ENCODE results near the gene ACOX3.
A peak's percentile ranks its signal among the peaks of the same experiment; 100 is the strongest.
"Not testable (repeated sequence)": the region's sequence is repeated elsewhere in the genome, so short reads cannot be mapped to it uniquely, and the experiment has no call there.

ACOX3 gene

GRCh38 chr4:8343262-8343966 is 97.1 kb downstream of the ACOX3 start:
- TF ChIP-seq, protein P1, sequence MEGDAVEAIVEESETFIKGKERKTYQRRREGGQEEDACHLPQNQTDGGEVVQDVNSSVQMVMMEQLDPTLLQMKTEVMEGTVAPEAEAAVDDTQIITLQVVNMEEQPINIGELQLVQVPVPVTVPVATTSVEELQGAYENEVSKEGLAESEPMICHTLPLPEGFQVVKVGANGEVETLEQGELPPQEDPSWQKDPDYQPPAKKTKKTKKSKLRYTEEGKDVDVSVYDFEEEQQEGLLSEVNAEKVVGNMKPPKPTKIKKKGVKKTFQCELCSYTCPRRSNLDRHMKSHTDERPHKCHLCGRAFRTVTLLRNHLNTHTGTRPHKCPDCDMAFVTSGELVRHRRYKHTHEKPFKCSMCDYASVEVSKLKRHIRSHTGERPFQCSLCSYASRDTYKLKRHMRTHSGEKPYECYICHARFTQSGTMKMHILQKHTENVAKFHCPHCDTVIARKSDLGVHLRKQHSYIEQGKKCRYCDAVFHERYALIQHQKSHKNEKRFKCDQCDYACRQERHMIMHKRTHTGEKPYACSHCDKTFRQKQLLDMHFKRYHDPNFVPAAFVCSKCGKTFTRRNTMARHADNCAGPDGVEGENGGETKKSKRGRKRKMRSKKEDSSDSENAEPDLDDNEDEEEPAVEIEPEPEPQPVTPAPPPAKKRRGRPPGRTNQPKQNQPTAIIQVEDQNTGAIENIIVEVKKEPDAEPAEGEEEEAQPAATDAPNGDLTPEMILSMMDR (IDR thresholded peaks at IDR 0.05; ENCODE audit: control insufficient read depth, insufficient read depth, low read depth, low read length, missing control alignments), result no peak
- DNase-seq (ENCODE audit: low read depth), result no peak

DNA sequence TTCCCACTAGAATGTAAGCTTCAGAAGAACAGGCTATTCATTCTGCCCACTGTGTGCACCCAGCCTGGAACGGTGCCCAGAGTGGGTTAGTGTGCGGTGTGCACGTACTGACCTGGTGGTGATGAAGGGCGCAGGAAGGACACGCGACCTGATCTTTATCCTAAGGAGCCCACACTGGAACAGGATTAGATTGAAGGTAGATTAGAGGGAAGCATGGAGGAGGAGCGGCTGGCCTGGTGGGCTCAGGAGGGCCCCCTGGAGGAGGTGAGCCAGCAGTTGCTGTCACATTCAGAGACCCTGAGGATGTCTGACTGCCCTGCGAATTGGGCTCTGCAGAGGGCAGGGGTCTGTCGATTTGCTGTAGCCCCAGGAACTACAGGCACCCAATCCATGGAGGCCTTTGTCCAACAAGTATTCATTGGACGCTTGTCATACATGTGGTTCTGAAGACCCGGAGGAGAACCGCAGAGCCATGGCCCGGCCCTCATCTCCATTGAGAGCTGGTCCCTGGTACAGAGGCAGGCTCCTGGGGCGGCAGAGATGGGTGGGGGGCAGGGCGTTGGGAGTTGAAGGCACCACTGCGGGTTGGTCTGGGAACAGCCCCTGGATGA is 97.8 kb downstream of the ACOX3 start:
- TF ChIP-seq, protein P1 (IDR thresholded peaks at IDR 0.05; ENCODE audit: control insufficient read depth, insufficient read depth, low read depth, low read length, missing control alignments), result peak; percentile 2
- no peak overlapping the region for H3K4me3 ChIP-seq (ENCODE audit: control insufficient read depth, low read depth, low read length)
- no peak for DNase-seq (ENCODE audit: low read depth)

More at GRCh38 chr4:8343262-8343966, 97.1 kb downstream of the ACOX3 start:
- no peak overlapping the region for H3K4me3 ChIP-seq (ENCODE audit: control insufficient read depth, low read depth, low read length)

DNA sequence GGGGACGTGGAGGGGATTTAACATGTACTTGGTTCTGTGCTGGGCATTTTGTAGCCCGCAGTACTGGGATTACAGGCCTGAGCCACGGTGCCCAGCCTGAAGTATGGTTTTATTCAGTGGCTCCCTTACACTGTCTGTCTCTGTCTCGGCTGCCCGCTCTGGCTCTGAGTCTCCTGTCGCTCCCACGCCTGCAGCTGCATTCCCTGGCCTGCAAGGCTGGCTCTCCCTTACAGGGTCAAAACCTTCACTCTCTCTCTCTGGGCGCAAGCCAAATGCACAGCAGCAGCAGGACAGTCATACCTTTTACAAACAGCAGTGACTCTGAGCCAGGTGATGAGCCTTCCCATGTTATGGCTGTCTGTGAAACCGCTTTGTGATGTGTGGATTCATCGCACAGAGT is 98.8 kb downstream of the ACOX3 start:
- no peak overlapping the region for H3K4me3 ChIP-seq (ENCODE audit: control insufficient read depth, low read depth, low read length)
- no peak for DNase-seq (ENCODE audit: low read depth)
- TF ChIP-seq, protein P1 (IDR thresholded peaks at IDR 0.05; ENCODE audit: control insufficient read depth, insufficient read depth, low read depth, low read length, missing control alignments), result no peak

GRCh38 chr4:8341281-8341680 is 99.2 kb downstream of the ACOX3 start:
- not testable (repeated sequence) for H3K4me3 ChIP-seq (ENCODE audit: control insufficient read depth, low read depth, low read length); DNase-seq (ENCODE audit: low read depth)

DNA sequence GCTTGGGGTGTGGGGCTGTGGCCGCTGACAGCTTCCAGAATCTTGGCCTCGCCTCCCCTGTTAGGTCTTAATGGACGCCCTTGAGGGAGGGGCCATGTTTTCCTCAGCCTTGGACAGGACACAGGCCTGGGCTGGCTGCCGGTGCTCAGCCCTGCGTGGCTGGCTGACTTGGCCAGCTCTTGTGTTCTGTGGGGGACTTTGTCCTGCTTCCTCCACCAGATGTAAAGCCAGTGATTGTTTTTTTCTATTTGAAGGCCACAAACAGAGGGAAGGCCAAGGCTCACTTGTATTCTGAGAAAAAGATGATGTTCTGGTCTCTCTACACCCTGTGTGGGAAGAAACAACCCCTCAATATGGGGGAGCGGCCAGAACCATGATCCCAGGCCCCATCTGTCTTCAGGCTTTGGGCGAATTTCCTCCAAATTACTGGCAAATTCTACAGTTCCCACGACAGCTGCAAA is 99.7 kb downstream of the ACOX3 start:
- DNase-seq (ENCODE audit: low read depth), result no peak
- TF ChIP-seq, protein P1 (IDR thresholded peaks at IDR 0.05; ENCODE audit: control insufficient read depth, insufficient read depth, low read depth, low read length, missing control alignments), result no peak
- H3K4me3 ChIP-seq (ENCODE audit: control insufficient read depth, low read depth, low read length), result no peak overlapping the region

DNA sequence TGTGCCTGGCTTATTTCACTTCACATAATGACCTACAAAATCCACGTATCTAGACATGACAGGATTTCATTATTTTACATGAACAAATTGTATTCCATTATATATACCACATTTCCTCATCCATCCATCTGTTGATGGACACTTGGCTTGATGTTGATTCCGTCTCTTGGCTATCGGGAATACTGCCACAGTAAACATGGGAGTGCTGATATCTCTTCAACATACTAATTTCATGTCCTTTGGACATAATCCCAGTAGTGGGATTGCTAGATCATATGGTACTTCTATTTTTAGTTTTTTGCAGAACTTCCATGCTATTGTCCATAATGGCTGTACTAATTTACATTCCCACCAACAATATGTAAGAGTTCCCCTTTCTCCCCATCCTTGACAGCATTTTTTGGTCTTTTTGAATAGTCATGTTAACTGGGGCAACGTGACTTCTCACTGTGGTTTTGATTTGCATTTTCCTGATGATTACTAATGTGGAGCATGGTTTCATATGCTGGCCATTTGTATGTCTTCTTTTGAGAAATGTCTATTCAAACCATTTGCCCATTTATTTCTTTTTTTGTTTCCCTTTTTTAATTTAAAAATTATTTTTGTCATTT is 102.1 kb downstream of the ACOX3 start:
- TF ChIP-seq, protein P1 (IDR thresholded peaks at IDR 0.05; ENCODE audit: control insufficient read depth, insufficient read depth, low read depth, low read length, missing control alignments), result no peak
- DNase-seq (ENCODE audit: low read depth), result no peak
- H3K4me3 ChIP-seq (ENCODE audit: control insufficient read depth, low read depth, low read length), result no peak overlapping the region

Measured in AG09309 (cell line).